CD4-positive, alpha-beta T cell (primary cell): ENCODE measurements around the gene XPO6. TPM values are rescaled to one million over a fixed set of nuclear protein-coding genes. Genes with fewer than 3 reads are reported as not detected.
A peak's percentile ranks its signal among the peaks of the same experiment; 100 is the strongest.

ENCODE experiments used
- ATAC-seq: fragments of 200-7000 bp; cut with Tn5 transposase; one replicate; pipeline ENCODE4 v1.10.0; 2022; ENCODE audit warnings: mild to moderate bottlenecking; ENCODE audit not compliant: poor library complexity
- CTCF ChIA-PET: fragments of 350-600 bp; sonication (Branson Sonifier 250); formaldehyde crosslinking; loops from one replicate; lab custom pipeline; 2021; ENCODE audit warnings: antibody characterized with exemption, inconsistent platforms; lab: Charles Lee
- POLR2A ChIA-PET: fragments of 350-600 bp; sonication (Branson Sonifier 250); formaldehyde crosslinking; loops from one replicate; lab custom pipeline; 2021; ENCODE audit warnings: antibody characterized with exemption, inconsistent platforms; lab: Charles Lee
- DNase-seq, 14 experiments: peaks; one replicate each; pipeline ENCODE4 v3.0.0-alpha.2; 2013 to 2020; ENCODE audit warnings: mixed read lengths in 2 of 14
- H3K27ac ChIP-seq, 2 donors: one replicate each; pipeline versions ENCODE4 v1.5.1 to v1.7.0; 2013; ENCODE audit warnings: low read length in 2 of 2, low read depth in 1 of 2, mild to moderate bottlenecking in 1 of 2
- H3K27me3 ChIP-seq, 2 experiments: 1 replicate in 1 of 2; 2 replicates in 1 of 2; pipeline versions ENCODE4 v1.6.1 to v1.7.0; 2013; ENCODE audit warnings: low read length in 2 of 2, control low read depth in 1 of 2, mild to moderate bottlenecking in 1 of 2, moderate library complexity in 1 of 2; ENCODE audit not compliant: insufficient read depth in 2 of 2, control insufficient read depth in 1 of 2
- H3K36me3 ChIP-seq: one replicate; pipeline ENCODE4 v1.6.1; 2013; ENCODE audit warnings: low read length, control low read depth; ENCODE audit not compliant: insufficient read depth
- H3K4me1 ChIP-seq: one replicate; pipeline ENCODE4 v1.6.1; 2013; ENCODE audit warnings: low read length, control low read depth; ENCODE audit not compliant: insufficient read depth
- H3K4me3 ChIP-seq: one replicate; pipeline ENCODE4 v1.5.1; 2013; ENCODE audit warnings: mild to moderate bottlenecking, low read length, moderate library complexity
- H3K9me3 ChIP-seq, 2 experiments: 1 replicate in 1 of 2; 2 replicates in 1 of 2; pipeline versions ENCODE4 v1.6.1 to v1.7.0; 2013; ENCODE audit warnings: low read length in 2 of 2, mild to moderate bottlenecking in 2 of 2, control low read depth in 1 of 2, moderate library complexity in 1 of 2; ENCODE audit not compliant: control insufficient read depth in 1 of 2, insufficient read depth in 1 of 2
- H3K27ac Mint-ChIP-seq: one replicate; pipeline ENCODE4 v1.8.0; 2020; ENCODE audit warnings: mixed read lengths
- H3K27me3 Mint-ChIP-seq: one replicate; pipeline ENCODE4 v1.8.0; 2021; ENCODE audit warnings: mixed read lengths
- H3K36me3 Mint-ChIP-seq: one replicate; pipeline ENCODE4 v1.8.0; 2021; ENCODE audit warnings: low read depth, mixed read lengths
- H3K4me1 Mint-ChIP-seq: one replicate; pipeline ENCODE4 v1.8.0; 2021; ENCODE audit warnings: low read depth, mixed read lengths
- H3K4me3 Mint-ChIP-seq: one replicate; pipeline ENCODE4 v1.8.0; 2020; ENCODE audit warnings: mild to moderate bottlenecking, mixed read lengths
- H3K9me3 Mint-ChIP-seq: one replicate; pipeline ENCODE4 v1.8.0; 2020; ENCODE audit warnings: mixed read lengths
- CTCF ChIP-seq: fragments of 200-600 bp; IDR thresholded peaks from one replicate; pipeline ENCODE4 v1.8.0; 2022; ENCODE audit warnings: antibody characterized with exemption, mild to moderate bottlenecking
- intact Hi-C, 2 experiments: fragments of 100-400 bp; cut with DNase I in 1 of 2; cut with micrococcal nuclease in 1 of 2; formaldehyde crosslinking; loops; one replicate each; pipeline versions ENCODE4 v1.15.1 to v1.9.0; 2023 to 2025; cut with DNase I, micrococcal nuclease
- total RNA-seq, 174 experiments: library from RNA in 2 of 174; stranded (reverse) in 2 of 174; gene quantifications; one replicate each; pipeline ENCODE4 v1.2.3 and lab custom pipeline; 2021 to 2026

Gene XPO6
- total RNA-seq, 2 experiments from 2014 or later, result 378 to 390 TPM

GRCh38 chr16:28125592-28125991 is 86.2 kb downstream of the XPO6 start:
- Mint-ChIP-seq H3K27ac (peak overlapping the region; percentile 24), H3K27me3 (no peaks in the 10 kb centered on the region), H3K4me1 (peaks cover 11% of the 10 kb centered on the region), H3K36me3 (peaks cover 99% of the 10 kb centered on the region), H3K4me3 (no peak overlapping the region), H3K9me3 (no peaks in the 10 kb centered on the region)
- POLR2A ChIA-PET, result no interaction called here
- intact Hi-C loops, result no loop called here
- H3K4me1 ChIP-seq, result peaks cover 5% of the 10 kb centered on the region
- no peaks in the 10 kb centered on the region for H3K9me3 ChIP-seq
- CTCF ChIA-PET, result no interaction called here
- DNase-seq (no peak), ATAC-seq (no peak)
- H3K27me3 ChIP-seq, result no peaks in the 10 kb centered on the region
- no peak overlapping the region for H3K4me3 ChIP-seq
- no peak overlapping the region for H3K27ac ChIP-seq
- peaks cover 99% of the 10 kb centered on the region for H3K36me3 ChIP-seq
- no peak for TF ChIP-seq CTCF

- ATAC-seq (no peak), DNase-seq (no peak)
- Histone ChIP-seq H3K27me3 (no peaks in the 10 kb centered on the region), H3K27ac (no peak overlapping the region), H3K9me3 (no peaks in the 10 kb centered on the region), H3K36me3 (peaks cover 98% of the 10 kb centered on the region), H3K4me1 (no peaks in the 10 kb centered on the region), H3K4me3 (no peak overlapping the region)
- no peak for TF ChIP-seq CTCF
- intact Hi-C loops, result no loop called here
- H3K4me1 Mint-ChIP-seq, result no peaks in the 10 kb centered on the region
- H3K36me3 Mint-ChIP-seq, result peaks cover 97% of the 10 kb centered on the region
- H3K27ac Mint-ChIP-seq, result peak overlapping the region; percentile 21
- no peaks in the 10 kb centered on the region for H3K9me3 Mint-ChIP-seq
- POLR2A ChIA-PET, result no interaction called here
- H3K4me3 Mint-ChIP-seq, result no peak overlapping the region
- CTCF ChIA-PET, result interaction anchor here (2.1 kb wide), 1 partner anchor 97 kb away, joined by 9 read pairs; no protein-coding TSS in a partner anchor
- H3K27me3 Mint-ChIP-seq, result no peaks in the 10 kb centered on the region
These were observed 90.2 kb downstream of the XPO6 start for GRCh38 chr16:28121527-28121926.

GRCh38 chr16:28120754-28121153 is 91.0 kb downstream of the XPO6 start:
- peaks cover 95% of the 10 kb centered on the region for H3K36me3 ChIP-seq
- Mint-ChIP-seq H3K27me3 (no peaks in the 10 kb centered on the region), H3K4me3 (no peak overlapping the region), H3K9me3 (no peaks in the 10 kb centered on the region), H3K36me3 (peaks cover 97% of the 10 kb centered on the region), H3K27ac (no peak overlapping the region), H3K4me1 (no peaks in the 10 kb centered on the region)
- ChIA-PET POLR2A (no interaction called here), CTCF (no interaction called here)
- intact Hi-C loops, result no loop called here
- ATAC-seq (no peak), DNase-seq (no peak)
- H3K9me3 ChIP-seq, result no peaks in the 10 kb centered on the region
- H3K4me1 ChIP-seq, result no peaks in the 10 kb centered on the region
- no peak for TF ChIP-seq CTCF
- no peak overlapping the region for H3K4me3 ChIP-seq
- no peak overlapping the region for H3K27ac ChIP-seq
- no peaks in the 10 kb centered on the region for H3K27me3 ChIP-seq
